Stimulated activated naive CD4-positive, alpha-beta T cell (primary cell): ENCODE results near the gene OR4C13.
"Not testable (repeated sequence)": the region's sequence is repeated elsewhere in the genome, so short reads cannot be mapped to it uniquely, and the experiment has no call there.

Experiments used
- DNase-seq, 6 experiments: peaks; one replicate each; lab custom pipeline; 2025; lab: John Stamatoyannopoulos, UW

Gene OR4C13

GRCh38 chr11:49952091-49952490 is at the start of gene OR4C13:
Gene OR4C13 (plus strand): TSS chr11:49952391. CDS start chr11:49952423, 32 bp downstream.
- DNase-seq, result no peak

- peak in 1 of 6 experiments; percentile 0 for DNase-seq
These were observed 40.7 kb upstream of the OR4C13 start for GRCh38 chr11:49911516-49911915.

- not testable (repeated sequence) for DNase-seq
These were observed 3.5 kb upstream of the OR4C13 start for GRCh38 chr11:49948701-49949100.

- not testable (repeated sequence) for DNase-seq
These were observed 21.2 kb downstream of the OR4C13 start for GRCh38 chr11:49973439-49973838.

GRCh38 chr11:49982435-49982834 is 30.2 kb downstream of the OR4C13 start, which contains the start of gene OR4C12:
Gene OR4C12 (minus strand): TSS chr11:49982535. CDS start chr11:49982501, 34 bp downstream.
- DNase-seq, result not testable (repeated sequence)

GRCh38 chr11:49995565-49995964 is 43.4 kb downstream of the OR4C13 start:
- DNase-seq, result no peak
